CD8-positive, alpha-beta memory T cell (primary cell): ENCODE data around the gene SORBS2. TPM values are rescaled to one million over a fixed set of nuclear protein-coding genes. Genes with fewer than 3 reads are reported as not detected.

Source experiments
- CTCF ChIA-PET: fragments of 350-600 bp; sonication (Branson Sonifier 250); formaldehyde crosslinking; loops from one replicate; lab custom pipeline; 2021; ENCODE audit warnings: antibody characterized with exemption; lab: Charles Lee
- POLR2A ChIA-PET: fragments of 350-600 bp; sonication (Branson Sonifier 250); formaldehyde crosslinking; loops from one replicate; lab custom pipeline; 2021; ENCODE audit warnings: antibody characterized with exemption; lab: Charles Lee
- DNase-seq, 5 donors: peaks; one replicate each; pipeline versions ENCODE4 v3.0.0 to v3.0.0-alpha.2; 2020 to 2022; ENCODE audit warnings: mixed read lengths in 1 of 5
- H3K27ac ChIP-seq: one replicate; pipeline ENCODE4 v1.7.0; 2013; ENCODE audit warnings: low read depth, mild to moderate bottlenecking, low read length, moderate library complexity
- H3K27me3 ChIP-seq: 2 replicates; pipeline ENCODE4 v1.7.0; 2013; ENCODE audit warnings: low read length, mild to moderate bottlenecking; ENCODE audit not compliant: insufficient read depth, poor library complexity, severe bottlenecking
- H3K36me3 ChIP-seq: 2 replicates; pipeline ENCODE4 v1.7.0; 2013; ENCODE audit warnings: mild to moderate bottlenecking, low read length, moderate library complexity; ENCODE audit not compliant: insufficient read depth
- H3K4me1 ChIP-seq: 2 replicates; pipeline ENCODE4 v1.7.0; 2013; ENCODE audit warnings: mild to moderate bottlenecking, low read length, moderate library complexity; ENCODE audit not compliant: insufficient read depth
- H3K4me3 ChIP-seq: 2 replicates; pipeline ENCODE4 v1.7.0; 2013; ENCODE audit warnings: mild to moderate bottlenecking, low read length
- H3K9me3 ChIP-seq: 2 replicates; pipeline ENCODE4 v1.7.0; 2013; ENCODE audit warnings: mild to moderate bottlenecking, low read length
- H3K27ac Mint-ChIP-seq, 8 donors: one replicate each; pipeline ENCODE4 v1.8.0; 2020 to 2021; ENCODE audit warnings: mixed read lengths in 8 of 8, mild to moderate bottlenecking in 6 of 8, inconsistent platforms in 3 of 8, moderate library complexity in 3 of 8
- H3K27me3 Mint-ChIP-seq, 2 donors: one replicate each; pipeline ENCODE4 v1.8.0; 2020 to 2021; ENCODE audit warnings: mixed read lengths in 2 of 2, mild to moderate bottlenecking in 1 of 2, moderate library complexity in 1 of 2
- H3K36me3 Mint-ChIP-seq, 3 donors: one replicate each; pipeline ENCODE4 v1.8.0; 2020 to 2021; ENCODE audit warnings: mixed read lengths in 3 of 3, inconsistent platforms in 1 of 3, mild to moderate bottlenecking in 1 of 3
- H3K4me1 Mint-ChIP-seq, 3 donors: one replicate each; pipeline ENCODE4 v1.8.0; 2020 to 2021; ENCODE audit warnings: mixed read lengths in 3 of 3, inconsistent platforms in 1 of 3, mild to moderate bottlenecking in 1 of 3
- H3K4me3 Mint-ChIP-seq, 7 donors: one replicate each; pipeline ENCODE4 v1.8.0; 2020 to 2021; ENCODE audit warnings: mixed read lengths in 7 of 7, mild to moderate bottlenecking in 6 of 7, moderate library complexity in 4 of 7, inconsistent platforms in 2 of 7
- H3K9me3 Mint-ChIP-seq, 5 donors: one replicate each; pipeline ENCODE4 v1.8.0; 2020 to 2022; ENCODE audit warnings: mixed read lengths in 5 of 5, mild to moderate bottlenecking in 3 of 5, moderate library complexity in 2 of 5, inconsistent platforms in 1 of 5
- polyA plus RNA-seq: library from polyadenylated mRNA; unstranded; fragments of 300-500 nt; fragmentation: Illumina TruSeq; gene quantifications from one replicate; pipeline ENCODE4 v1.2.3, GENCODE V29; 2021
- total RNA-seq, 2 experiments: library from RNA; stranded (reverse); gene quantifications; one replicate each; pipeline ENCODE4 v1.2.3, GENCODE V29; 2021

SORBS2 gene
- total and polyA plus RNA-seq, 3 experiments from 2014 or later, result not detected

DNA sequence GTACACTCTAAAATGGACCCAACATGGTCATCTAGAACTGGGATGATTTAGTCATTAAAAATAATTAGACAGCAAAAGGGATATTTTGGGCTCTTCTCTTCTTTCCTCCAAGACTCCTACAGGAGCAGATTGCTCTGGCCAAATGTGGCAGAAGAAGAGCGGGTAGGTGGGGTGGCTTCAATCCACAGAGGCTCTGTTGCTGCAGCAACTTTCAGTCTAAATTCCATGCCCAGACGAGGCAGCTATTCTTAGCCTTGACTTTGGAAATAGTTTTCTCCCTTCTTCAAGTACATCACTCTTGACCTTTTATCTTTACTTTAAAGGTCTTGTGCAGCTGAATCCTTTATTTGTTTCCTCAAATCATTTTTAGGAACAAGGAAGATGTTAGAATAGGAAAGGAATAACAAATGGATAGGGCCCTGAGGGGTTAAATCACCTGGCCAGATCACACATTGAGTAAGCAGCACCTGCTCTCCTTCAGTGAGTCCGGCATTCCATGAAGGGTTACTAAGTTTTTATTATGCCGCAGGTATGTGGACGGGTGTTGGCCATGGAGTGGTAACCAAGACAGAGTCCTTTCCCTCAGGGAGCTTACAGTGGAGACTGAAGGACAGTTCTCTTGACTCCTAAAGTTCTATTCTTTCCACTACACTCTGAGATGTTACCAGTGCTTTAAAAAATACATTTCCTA is 19.3 kb upstream of the SORBS2 start:
- no peak for DNase-seq
- Histone ChIP-seq H3K27ac (no peak overlapping the region), H3K4me1 (no peaks in the 10 kb centered on the region), H3K36me3 (no peaks in the 10 kb centered on the region), H3K9me3 (no peaks in the 10 kb centered on the region), H3K4me3 (no peak overlapping the region), H3K27me3 (no peaks in the 10 kb centered on the region)
- H3K27me3 Mint-ChIP-seq, result peaks cover 0 to 5% of the 10 kb centered on the region in 2 donors
- POLR2A ChIA-PET, result no interaction called here
- H3K4me1 Mint-ChIP-seq, result no peaks in the 10 kb centered on the region
- H3K4me3 Mint-ChIP-seq, result no peak overlapping the region
- peaks cover 0 to 6% (median 0%) of the 10 kb centered on the region in 5 donors for H3K9me3 Mint-ChIP-seq
- no peaks in the 10 kb centered on the region for H3K36me3 Mint-ChIP-seq
- no peak overlapping the region for H3K27ac Mint-ChIP-seq
- CTCF ChIA-PET, result no interaction called here

GRCh38 chr4:185830263-185830994 is 18.4 kb upstream of the SORBS2 start:
- H3K27me3 ChIP-seq, result no peaks in the 10 kb centered on the region
- POLR2A ChIA-PET, result no interaction called here

GRCh38 chr4:185826381-185826780 is 14.4 kb upstream of the SORBS2 start:
- Histone ChIP-seq H3K27me3 (no peaks in the 10 kb centered on the region), H3K4me3 (no peak overlapping the region), H3K27ac (no peak overlapping the region), H3K9me3 (no peaks in the 10 kb centered on the region), H3K36me3 (no peaks in the 10 kb centered on the region), H3K4me1 (no peaks in the 10 kb centered on the region)
- H3K4me3 Mint-ChIP-seq, result no peak overlapping the region
- DNase-seq, result no peak
- POLR2A ChIA-PET, result no interaction called here
- H3K9me3 Mint-ChIP-seq, result peaks cover 0 to 6% (median 0%) of the 10 kb centered on the region in 5 donors
- H3K36me3 Mint-ChIP-seq, result no peaks in the 10 kb centered on the region
- no peak overlapping the region for H3K27ac Mint-ChIP-seq
- CTCF ChIA-PET, result no interaction called here
- H3K27me3 Mint-ChIP-seq, result no peaks in the 10 kb centered on the region
- no peaks in the 10 kb centered on the region for H3K4me1 Mint-ChIP-seq

More at GRCh38 chr4:185830263-185830994, 18.4 kb upstream of the SORBS2 start:
- Histone ChIP-seq H3K4me3 (no peak overlapping the region), H3K36me3 (no peaks in the 10 kb centered on the region), H3K4me1 (no peaks in the 10 kb centered on the region), H3K27ac (no peak overlapping the region), H3K9me3 (no peaks in the 10 kb centered on the region)
- CTCF ChIA-PET, result no interaction called here
- Mint-ChIP-seq H3K27ac (no peak overlapping the region), H3K4me3 (no peak overlapping the region), H3K36me3 (no peaks in the 10 kb centered on the region), H3K27me3 (peaks cover 0 to 5% of the 10 kb centered on the region in 2 donors), H3K9me3 (peaks cover 0 to 6% (median 0%) of the 10 kb centered on the region in 5 donors), H3K4me1 (no peaks in the 10 kb centered on the region)
- no peak for DNase-seq

GRCh38 chr4:185825737-185826136 is 13.7 kb upstream of the SORBS2 start:
- ChIA-PET POLR2A (no interaction called here), CTCF (no interaction called here)
- Histone ChIP-seq H3K27ac (no peak overlapping the region), H3K4me1 (no peaks in the 10 kb centered on the region), H3K36me3 (no peaks in the 10 kb centered on the region), H3K9me3 (no peaks in the 10 kb centered on the region), H3K27me3 (no peaks in the 10 kb centered on the region), H3K4me3 (no peak overlapping the region)
- DNase-seq, result no peak
- H3K4me1 Mint-ChIP-seq, result no peaks in the 10 kb centered on the region
- H3K27ac Mint-ChIP-seq, result no peak overlapping the region
- H3K9me3 Mint-ChIP-seq, result peaks cover 0 to 6% (median 0%) of the 10 kb centered on the region in 5 donors
- no peaks in the 10 kb centered on the region for H3K27me3 Mint-ChIP-seq
- H3K4me3 Mint-ChIP-seq, result no peak overlapping the region
- H3K36me3 Mint-ChIP-seq, result no peaks in the 10 kb centered on the region

DNA sequence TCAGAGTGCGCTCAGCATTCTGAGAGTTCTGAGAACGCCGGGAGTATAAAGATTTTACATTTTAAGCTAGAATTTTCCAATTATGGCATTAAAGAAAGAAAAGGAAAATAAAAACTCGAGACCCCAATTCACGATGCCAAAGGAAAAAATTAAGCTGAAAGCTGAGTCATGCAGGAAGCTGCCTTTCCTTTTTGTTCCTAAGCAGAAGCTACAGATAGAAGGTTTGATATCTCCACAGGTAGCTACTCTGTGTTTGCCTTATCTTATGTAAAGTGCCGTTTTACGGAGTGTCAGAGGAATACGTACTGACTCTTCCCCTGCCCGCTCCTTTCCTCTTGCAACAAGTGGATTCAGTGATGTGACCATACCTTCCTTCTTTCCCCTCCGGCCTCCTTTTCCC is 10.8 kb upstream of the SORBS2 start:
- H3K4me1 Mint-ChIP-seq, result no peaks in the 10 kb centered on the region
- H3K27me3 Mint-ChIP-seq, result no peaks in the 10 kb centered on the region
- ChIA-PET CTCF (no interaction called here), POLR2A (no interaction called here)
- no peak overlapping the region for H3K27ac ChIP-seq
- H3K36me3 Mint-ChIP-seq, result no peaks in the 10 kb centered on the region
- no peaks in the 10 kb centered on the region for H3K27me3 ChIP-seq
- no peaks in the 10 kb centered on the region for H3K36me3 ChIP-seq
- no peaks in the 10 kb centered on the region for H3K9me3 ChIP-seq
- H3K4me3 Mint-ChIP-seq, result no peak overlapping the region
- H3K9me3 Mint-ChIP-seq, result peaks cover 0 to 3% (median 0%) of the 10 kb centered on the region in 5 donors
- H3K4me1 ChIP-seq, result no peaks in the 10 kb centered on the region
- no peak overlapping the region for H3K27ac Mint-ChIP-seq
- H3K4me3 ChIP-seq, result no peak overlapping the region
- no peak for DNase-seq

DNA sequence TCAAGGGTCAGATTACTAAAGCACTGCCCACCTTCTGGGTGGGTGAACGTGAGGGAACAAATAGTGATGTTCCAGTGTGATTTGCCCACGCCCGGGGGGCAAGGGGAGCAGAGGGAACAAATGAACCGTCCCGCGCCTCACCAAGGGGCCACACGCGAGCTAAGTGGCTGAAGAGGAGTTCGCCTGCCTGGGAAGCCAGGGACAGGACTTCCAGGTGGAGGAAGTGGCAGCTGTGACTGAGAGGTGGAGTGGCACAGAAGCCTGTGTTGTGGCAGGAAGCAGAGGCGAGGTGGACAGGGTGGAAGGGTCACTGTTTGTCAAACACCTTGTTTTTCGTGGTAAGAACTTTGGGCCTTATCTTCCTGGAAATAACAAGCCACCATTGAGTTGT is 9.0 kb upstream of the SORBS2 start:
- no peak overlapping the region for H3K27ac Mint-ChIP-seq
- H3K4me3 Mint-ChIP-seq, result no peak overlapping the region
- no peaks in the 10 kb centered on the region for H3K4me1 ChIP-seq
- no peak overlapping the region for H3K27ac ChIP-seq
- ChIA-PET CTCF (no interaction called here), POLR2A (no interaction called here)
- H3K9me3 Mint-ChIP-seq, result peaks cover 0 to 6% (median 0%) of the 10 kb centered on the region in 5 donors
- H3K4me1 Mint-ChIP-seq, result no peaks in the 10 kb centered on the region
- no peak for DNase-seq
- H3K36me3 ChIP-seq, result no peaks in the 10 kb centered on the region
- H3K36me3 Mint-ChIP-seq, result no peaks in the 10 kb centered on the region
- no peaks in the 10 kb centered on the region for H3K9me3 ChIP-seq
- peaks cover 0 to 1% of the 10 kb centered on the region in 2 donors for H3K27me3 Mint-ChIP-seq
- no peaks in the 10 kb centered on the region for H3K27me3 ChIP-seq
- H3K4me3 ChIP-seq, result no peak overlapping the region

GRCh38 chr4:185820146-185821028 is 8.4 kb upstream of the SORBS2 start:
- Mint-ChIP-seq H3K4me3 (no peak overlapping the region), H3K9me3 (peaks cover 0 to 6% (median 0%) of the 10 kb centered on the region in 5 donors), H3K27me3 (peaks cover 0 to 1% of the 10 kb centered on the region in 2 donors), H3K27ac (no peak overlapping the region), H3K4me1 (no peaks in the 10 kb centered on the region), H3K36me3 (no peaks in the 10 kb centered on the region)
- Histone ChIP-seq H3K4me1 (no peaks in the 10 kb centered on the region), H3K36me3 (no peaks in the 10 kb centered on the region), H3K4me3 (no peak overlapping the region), H3K27ac (no peak overlapping the region), H3K27me3 (no peaks in the 10 kb centered on the region), H3K9me3 (no peaks in the 10 kb centered on the region)
- no peak for DNase-seq
- ChIA-PET POLR2A (no interaction called here), CTCF (no interaction called here)

- H3K27me3 Mint-ChIP-seq, result peaks cover 1 to 4% of the 10 kb centered on the region in 2 donors
- Histone ChIP-seq H3K4me3 (no peak overlapping the region), H3K27me3 (no peaks in the 10 kb centered on the region), H3K27ac (no peak overlapping the region), H3K4me1 (no peaks in the 10 kb centered on the region), H3K36me3 (no peaks in the 10 kb centered on the region), H3K9me3 (no peaks in the 10 kb centered on the region)
- POLR2A ChIA-PET, result no interaction called here
- no peak for DNase-seq
- H3K27ac Mint-ChIP-seq, result no peak overlapping the region
- H3K4me1 Mint-ChIP-seq, result no peaks in the 10 kb centered on the region
- H3K36me3 Mint-ChIP-seq, result no peaks in the 10 kb centered on the region
- CTCF ChIA-PET, result no interaction called here
- peaks cover 0 to 6% (median 0%) of the 10 kb centered on the region in 5 donors for H3K9me3 Mint-ChIP-seq
- H3K4me3 Mint-ChIP-seq, result no peak overlapping the region
These were observed 7.2 kb upstream of the SORBS2 start for GRCh38 chr4:185819144-185819543.
